GM21360 (cell line): ENCODE measurements around the gene ZNF221.

Experiments used
- ATAC-seq: cut with Tn5 transposase; IDR thresholded peaks from one replicate; pipeline ENCODE4 v1.9.1; 2021; ENCODE audit warnings: mild to moderate bottlenecking, moderate library complexity; ENCODE audit not compliant: unreplicated experiment

The ZNF221 gene

DNA sequence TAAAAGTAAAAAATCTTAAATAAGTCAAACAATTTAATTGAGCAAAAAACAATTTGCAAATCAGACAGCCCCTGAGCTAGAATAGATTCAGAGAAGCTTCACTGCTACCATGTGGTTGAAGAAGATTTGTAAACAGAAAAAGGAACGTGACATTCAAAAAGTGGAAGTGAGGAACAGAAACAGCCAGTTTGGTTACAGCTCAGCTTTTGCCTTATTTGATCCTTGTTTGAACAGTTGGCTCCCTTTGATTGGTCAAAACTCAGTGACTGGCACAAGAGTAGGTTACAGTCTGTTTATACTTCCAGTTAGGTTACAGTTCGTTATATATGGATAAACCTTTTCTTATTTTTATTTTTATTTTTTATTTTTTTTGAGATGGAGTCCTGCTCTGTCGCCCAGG is 5.8 kb downstream of the ZNF221 start:
- ATAC-seq, result no peak

DNA sequence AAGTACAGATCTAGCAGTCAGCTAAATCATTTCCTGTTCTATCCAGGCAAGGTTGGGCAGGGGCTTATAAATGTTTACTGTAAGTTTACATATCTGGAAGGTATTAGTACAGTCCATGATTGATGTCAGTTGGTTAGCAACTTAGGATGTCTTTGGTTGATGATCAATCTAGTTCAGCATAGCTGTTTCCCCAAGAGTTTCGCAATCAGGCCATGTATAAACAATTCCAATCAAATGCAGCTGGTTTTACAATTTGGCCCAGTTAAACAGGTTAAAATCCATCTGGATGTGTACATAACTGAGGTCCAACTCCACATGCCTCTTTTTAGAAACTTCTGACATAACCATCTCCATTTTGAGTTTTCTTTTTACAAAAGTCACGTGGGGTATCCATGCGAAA is 6.9 kb downstream of the ZNF221 start:
- no peak for ATAC-seq

DNA sequence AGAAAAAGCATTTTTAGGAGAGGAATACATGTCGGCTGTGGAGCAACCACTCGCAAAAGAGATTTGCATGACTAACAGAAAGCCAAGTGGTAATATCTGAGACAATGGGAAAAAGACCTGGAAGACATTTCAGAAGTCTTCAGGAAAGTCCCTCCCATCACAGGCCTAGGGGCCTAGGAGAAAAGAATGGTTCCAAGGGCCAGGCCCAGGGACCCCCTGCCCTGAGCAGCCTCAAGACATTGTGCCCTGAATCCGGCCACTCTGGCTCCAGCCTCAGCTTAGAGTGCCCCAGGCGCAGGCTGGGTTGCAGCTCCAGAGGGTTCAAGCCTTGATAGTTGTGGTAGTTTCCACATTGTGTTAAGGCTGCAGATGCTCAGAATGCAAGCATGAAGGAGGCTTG is 9.4 kb downstream of the ZNF221 start:
- no peak for ATAC-seq

DNA sequence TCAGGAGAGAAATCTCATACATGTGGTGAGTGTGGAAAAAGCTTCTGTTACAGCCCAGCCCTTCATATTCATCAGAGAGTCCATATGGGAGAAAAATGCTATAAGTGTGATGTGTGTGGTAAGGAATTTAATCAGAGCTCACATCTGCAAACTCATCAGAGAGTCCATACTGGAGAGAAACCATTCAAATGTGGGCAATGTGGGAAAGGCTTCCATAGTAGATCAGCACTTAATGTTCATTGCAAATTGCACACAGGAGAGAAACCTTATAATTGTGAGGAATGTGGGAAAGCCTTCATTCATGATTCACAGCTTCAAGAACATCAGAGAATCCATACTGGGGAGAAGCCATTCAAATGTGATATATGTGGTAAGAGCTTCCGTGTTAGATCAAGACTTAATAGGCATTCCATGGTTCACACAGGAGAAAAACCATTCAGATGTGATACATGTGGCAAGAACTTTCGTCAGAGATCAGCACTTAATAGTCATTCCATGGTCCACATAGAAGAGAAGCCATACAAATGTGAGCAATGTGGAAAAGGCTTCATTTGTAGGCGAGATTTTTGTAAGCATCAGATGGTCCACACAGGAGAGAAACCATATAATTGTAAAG is 15.2 kb downstream of the ZNF221 start:
- no peak for ATAC-seq

DNA sequence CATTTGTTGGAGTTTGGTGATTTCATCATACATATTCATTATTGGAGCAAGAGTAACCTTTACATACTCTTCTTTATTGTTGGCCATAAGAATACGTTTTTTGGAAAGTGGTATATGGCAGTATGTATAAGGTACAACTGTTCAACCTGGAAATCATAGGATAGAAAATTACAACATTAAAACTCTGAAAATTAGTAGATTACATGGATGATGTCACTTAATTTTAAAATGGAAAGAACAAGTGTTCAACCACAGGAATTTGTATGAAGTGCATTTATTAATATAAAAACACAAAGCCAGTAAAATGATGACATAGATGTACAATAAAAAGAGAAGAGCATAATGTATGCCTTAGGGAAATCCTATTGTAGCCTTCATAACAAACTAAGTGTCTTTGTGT is 25.7 kb downstream of the ZNF221 start:
- no peak for ATAC-seq

DNA sequence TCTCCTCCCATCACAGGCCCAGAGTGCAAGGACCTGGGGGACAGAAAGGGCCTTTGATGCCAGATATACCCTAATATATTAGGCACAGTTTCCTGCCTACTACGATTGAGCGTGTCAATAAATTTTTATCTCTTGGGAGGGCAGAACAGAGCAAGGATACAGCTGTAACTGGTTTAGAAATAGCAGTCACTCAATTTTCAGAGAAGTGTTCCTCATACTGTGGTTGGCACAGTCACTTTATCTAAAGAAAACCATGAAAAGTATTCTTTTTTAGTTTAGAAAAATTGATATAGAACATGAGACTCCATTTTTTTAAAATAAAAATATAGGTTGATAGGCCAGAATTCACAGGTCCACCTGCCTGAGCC is 32.5 kb downstream of the ZNF221 start:
- no peak for ATAC-seq

DNA sequence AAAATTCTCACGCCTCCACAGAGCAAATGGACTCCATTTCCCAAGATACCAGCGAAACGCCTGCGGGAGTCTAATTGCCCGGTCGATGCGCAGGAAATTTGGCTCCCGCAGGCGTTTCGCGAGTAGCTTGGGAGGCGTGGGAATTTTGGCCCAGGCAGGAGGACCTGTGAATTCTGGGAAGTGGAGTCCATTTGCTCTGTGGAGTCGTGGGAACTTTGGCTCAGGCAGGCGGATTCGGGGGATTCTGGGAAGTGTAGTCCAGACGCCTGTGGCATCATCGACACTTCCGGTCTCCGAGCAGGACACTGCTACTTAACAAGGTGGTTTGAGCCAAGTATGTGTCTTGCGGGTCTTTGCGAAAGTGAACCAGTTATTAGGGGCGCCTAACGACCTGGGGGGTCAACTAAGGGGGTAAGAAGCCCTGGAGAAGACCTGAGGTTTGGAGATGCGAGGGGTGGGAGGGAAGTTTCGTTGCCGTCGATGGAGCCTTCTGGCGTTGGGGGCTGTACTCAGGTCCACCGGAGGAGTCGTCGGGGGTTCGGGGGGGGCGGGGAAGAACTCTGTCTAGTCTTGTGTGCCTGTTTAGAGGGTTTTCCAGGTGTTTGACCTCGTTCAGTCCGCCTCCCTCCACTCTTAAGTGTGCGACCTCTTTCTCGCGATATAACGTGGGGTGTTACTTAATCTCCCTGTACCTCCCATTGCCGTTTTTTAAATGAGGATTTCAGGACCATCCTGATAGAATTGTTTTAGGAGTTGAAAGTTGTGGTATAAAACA is 33.1 kb downstream of the ZNF221 start, which contains the start of gene ZNF155:
Gene ZNF155 (plus strand): TSS at position 277 of the 775 bp plus-strand sequence. CDS start 4,356 bp downstream, outside the sequence.
- ATAC-seq, result peak; percentile 88

DNA sequence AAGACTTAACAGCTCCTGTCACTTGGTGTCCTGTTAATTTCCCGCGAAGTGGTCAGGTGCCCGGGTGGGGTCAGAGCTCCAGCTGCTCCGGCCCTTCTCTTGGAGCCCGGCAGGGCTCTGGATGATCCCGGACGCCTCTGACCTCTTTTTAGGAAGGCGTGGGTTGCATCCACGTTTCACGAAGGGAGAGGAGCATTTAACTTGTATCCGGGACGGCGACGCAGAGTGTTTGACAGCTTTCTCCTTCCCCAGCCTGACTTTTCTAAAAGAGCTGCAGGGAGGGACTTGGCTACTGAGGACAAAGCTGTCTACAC is 33.6 kb downstream of the ZNF221 start:
- peak; percentile 19 for ATAC-seq

DNA sequence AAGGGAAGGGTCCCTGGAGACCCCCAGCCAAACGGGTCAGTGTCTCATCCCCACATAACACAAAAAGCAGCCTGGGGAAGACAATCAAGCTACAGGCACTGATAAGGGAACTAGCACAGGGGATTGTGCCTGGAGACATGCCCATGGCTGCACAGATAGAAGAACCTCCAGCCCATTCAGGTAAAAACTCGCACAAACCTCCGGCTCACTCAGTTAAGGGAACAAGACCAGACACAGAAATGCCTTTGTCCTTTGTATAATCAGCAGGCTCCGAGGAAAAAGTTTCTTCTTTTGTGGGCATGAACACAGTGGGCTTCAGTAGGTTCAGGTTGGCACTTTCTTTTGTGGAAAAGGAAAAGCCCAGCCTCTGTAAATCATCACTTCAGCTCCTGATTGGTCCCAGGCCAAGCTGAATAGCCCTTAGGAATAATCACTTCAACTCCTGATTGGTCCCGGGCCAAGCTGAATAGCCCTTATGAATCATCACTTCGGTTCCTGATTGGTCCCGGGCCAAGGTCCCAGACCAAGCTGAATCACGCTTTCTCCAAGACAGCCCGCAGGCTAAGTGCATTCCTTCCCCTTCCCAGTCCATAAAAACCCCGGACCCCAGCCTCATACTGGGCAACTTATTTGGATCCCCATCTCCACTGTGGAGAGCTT is 46.7 kb downstream of the ZNF221 start:
- ATAC-seq, result no peak

DNA sequence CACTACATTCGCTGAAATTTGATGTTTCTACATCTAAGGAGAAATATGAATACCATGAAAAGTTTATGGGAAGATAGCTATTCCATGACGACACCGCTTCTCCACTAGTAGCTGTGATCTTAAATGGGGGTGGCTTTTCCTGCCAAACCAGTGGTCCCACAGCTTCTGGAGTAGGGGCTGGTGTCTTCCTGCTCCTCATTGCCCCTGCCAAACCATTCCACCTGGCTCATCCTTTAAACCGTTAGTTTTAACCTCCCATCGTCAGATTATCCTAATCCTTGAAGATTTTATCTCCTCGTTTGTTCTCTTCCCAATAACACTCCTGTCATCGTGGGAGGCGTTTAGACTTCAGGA is 51.2 kb downstream of the ZNF221 start:
- no peak for ATAC-seq

DNA sequence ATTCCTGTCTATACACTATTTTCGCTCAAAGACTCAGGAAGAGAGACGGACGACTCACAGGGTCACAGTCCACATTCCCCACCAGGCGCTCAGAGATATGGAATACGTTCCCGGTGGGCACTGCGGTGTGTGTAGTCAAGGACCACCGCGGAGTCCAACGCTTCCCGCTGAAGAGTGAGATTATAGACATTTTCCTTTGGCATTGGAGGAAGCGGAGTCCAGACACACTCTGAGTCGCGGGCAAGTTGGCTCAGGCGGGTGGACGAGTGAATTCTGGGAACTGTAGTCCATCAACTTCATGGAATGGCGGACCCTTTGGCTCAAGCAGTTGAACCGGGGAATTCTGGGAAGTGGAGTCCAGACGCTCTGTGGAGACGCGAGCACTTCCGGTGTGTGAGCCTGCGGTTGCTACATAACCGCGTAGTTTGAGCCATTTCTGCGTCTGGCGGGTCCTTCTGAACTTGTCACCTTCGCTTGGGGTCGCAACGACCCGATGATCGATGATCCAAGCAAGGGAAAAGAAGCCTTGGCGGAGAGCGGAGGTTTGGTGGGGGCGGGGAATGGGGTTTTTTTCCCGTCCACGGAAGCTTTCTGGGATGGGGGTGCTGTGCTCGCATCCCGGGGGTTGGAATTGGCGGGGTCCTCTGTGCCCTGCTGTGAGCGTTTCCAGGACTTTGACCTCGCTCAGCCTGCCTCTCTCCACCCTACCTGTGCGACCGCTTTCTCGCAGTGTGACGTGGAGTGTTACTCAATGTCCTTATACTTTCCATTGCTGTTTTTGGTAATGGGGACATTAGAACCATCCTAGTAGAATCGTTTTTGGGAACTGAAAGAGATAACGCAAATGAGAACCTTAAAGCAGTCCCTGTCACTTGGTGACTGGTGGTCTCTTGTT is 51.8 kb downstream of the ZNF221 start, which contains the start of gene ZNF230:
Gene ZNF230 (plus strand): TSS at position 392 of the 895 bp plus-strand sequence. CDS start 4,122 bp downstream, outside the sequence.
- ATAC-seq, result peak; percentile 88

DNA sequence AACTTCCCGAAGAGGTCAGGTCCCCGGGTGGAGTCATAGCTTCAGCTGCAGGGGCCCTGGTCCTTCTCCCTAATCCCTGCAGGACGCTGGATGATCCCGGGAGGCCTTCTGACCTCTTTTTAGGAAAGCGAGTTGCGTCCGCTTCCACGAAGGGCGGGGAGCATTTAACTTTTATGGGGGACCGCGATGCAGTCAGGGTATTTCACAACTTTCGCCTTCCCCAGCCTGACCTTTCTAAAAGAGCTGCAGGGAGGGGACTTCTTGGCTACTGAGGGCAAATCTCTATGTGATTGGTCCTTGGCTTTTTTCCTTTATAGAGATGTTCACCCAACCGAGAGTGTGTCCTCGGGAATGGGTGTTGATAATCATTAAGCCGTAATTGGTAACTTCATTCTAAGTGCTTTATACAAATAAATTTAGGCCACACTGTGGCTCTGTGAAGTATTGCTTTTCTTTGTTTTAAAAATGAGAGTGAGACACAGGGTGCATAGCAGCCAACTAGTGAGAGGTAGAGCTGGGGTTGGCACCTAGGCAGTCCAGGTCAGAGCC is 52.5 kb downstream of the ZNF221 start:
- ATAC-seq, result no peak

DNA sequence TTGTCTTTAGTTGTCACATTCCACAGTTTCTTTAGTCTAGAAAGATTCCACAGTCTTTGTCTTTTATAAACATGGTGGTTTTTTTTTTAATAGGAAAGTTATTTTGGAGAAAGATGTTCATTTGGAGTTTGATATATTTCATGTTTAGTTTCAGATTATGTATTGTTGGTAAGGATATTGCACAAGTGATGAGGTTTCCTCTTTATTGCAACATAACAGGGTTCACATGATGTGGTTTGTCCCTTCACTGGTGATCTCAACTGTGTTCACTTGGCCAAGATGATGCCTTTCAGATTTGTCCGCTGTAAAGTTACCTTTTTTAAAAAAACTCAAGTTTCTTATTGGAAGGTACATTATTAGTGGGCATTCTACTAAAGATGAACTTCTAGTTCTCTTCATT is 54.9 kb downstream of the ZNF221 start:
- ATAC-seq, result no peak

DNA sequence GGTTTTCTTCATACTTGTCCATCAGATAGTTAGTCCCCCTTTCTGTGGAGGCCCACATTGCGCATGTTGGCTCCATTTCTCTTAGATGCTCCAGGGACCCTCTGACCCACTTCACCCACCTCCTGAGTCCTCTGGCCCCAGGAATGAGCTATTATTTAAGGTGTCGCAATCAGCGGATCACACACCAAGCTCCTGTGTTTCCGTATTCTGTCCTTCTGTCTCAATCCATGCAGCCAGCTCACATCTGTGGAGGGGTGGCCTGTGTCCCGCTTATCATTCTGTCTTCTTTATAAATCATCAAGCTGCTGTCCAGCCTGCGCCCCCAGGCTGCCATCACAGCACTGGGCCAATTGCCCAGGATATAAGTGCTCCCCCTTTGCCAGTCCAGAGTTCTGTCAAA is 56.4 kb downstream of the ZNF221 start:
- no peak for ATAC-seq

DNA sequence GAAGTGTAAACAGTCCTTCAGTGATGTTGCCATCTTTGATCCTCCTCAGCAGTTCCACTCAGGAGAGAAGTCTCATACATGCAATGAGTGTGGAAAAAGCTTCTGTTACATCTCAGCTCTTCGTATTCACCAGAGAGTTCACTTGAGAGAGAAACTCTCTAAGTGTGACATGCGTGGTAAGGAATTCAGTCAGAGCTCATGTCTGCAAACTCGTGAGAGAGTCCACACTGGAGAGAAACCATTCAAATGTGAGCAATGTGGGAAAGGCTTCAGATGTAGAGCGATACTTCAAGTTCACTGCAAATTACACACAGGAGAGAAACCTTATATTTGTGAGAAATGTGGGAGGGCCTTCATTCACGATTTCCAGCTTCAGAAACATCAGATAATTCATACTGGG is 59.4 kb downstream of the ZNF221 start:
- no peak for ATAC-seq
